NCI-H345 treated with DMSO at 0.1 percent for 48 hours (cell line): ENCODE measurements around the gene TRAPPC1.

Experiments used
- DNase-seq: peaks from one replicate; lab custom pipeline; 2025; ENCODE audit not compliant: unreplicated experiment; lab: John Stamatoyannopoulos, UW

Gene TRAPPC1

DNA sequence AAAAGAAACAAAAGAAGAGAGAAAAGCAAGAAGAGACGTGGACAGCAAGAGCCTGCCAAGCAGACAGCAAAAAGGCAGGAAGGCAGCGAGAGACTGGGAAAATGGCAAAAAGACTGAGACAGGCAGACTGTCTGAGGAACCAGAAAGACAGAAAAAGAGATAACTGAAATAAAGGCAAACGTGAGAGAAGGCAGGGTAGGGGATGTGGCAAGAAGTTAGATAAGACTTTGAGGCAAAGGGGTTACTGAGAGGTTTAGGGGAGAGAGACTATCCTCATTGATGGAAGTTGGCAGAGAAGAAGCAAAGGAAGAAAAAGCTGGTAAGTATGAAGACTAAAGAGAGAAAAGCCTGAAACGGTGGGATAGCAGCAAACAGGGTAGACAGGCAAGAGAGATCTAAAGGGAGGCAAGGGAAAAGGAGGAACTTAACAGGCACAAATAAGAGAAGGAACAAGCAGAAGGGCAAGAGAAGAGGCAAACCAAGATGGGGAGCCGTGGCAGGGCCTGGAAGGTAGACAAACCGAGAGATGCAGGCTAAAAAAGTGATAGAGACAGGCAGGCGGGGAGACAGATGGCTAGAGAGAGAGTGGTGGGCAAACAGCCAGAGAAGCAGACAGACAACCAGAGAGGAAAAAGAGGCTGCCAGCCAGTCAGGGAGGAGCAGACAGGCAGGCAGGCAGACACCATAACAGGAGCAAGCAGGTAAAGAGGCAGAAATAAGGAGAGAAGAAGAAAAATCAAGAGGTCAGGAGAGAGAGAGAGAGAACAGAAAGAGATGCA is 50.3 kb downstream of the TRAPPC1 start:
- peak; percentile 12 for DNase-seq
